HG03095 (cell line): ENCODE results near the gene DCHS1.
"Not testable (repeated sequence)": the region's sequence is repeated elsewhere in the genome, so short reads cannot be mapped to it uniquely, and the experiment has no call there.

Source experiments
- ATAC-seq: cut with Tn5 transposase; IDR thresholded peaks from one replicate; pipeline ENCODE4 v1.9.1; 2021; ENCODE audit warnings: moderate library complexity; ENCODE audit not compliant: unreplicated experiment

Gene DCHS1, protein sequence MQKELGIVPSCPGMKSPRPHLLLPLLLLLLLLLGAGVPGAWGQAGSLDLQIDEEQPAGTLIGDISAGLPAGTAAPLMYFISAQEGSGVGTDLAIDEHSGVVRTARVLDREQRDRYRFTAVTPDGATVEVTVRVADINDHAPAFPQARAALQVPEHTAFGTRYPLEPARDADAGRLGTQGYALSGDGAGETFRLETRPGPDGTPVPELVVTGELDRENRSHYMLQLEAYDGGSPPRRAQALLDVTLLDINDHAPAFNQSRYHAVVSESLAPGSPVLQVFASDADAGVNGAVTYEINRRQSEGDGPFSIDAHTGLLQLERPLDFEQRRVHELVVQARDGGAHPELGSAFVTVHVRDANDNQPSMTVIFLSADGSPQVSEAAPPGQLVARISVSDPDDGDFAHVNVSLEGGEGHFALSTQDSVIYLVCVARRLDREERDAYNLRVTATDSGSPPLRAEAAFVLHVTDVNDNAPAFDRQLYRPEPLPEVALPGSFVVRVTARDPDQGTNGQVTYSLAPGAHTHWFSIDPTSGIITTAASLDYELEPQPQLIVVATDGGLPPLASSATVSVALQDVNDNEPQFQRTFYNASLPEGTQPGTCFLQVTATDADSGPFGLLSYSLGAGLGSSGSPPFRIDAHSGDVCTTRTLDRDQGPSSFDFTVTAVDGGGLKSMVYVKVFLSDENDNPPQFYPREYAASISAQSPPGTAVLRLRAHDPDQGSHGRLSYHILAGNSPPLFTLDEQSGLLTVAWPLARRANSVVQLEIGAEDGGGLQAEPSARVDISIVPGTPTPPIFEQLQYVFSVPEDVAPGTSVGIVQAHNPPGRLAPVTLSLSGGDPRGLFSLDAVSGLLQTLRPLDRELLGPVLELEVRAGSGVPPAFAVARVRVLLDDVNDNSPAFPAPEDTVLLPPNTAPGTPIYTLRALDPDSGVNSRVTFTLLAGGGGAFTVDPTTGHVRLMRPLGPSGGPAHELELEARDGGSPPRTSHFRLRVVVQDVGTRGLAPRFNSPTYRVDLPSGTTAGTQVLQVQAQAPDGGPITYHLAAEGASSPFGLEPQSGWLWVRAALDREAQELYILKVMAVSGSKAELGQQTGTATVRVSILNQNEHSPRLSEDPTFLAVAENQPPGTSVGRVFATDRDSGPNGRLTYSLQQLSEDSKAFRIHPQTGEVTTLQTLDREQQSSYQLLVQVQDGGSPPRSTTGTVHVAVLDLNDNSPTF (N-terminal part only)

GRCh38 chr11:6655790-6656583, at the start of gene DCHS1:
Gene DCHS1, minus strand, starts transcription at chr11:6655809. Its CDS starts 14,196 bp downstream, at chr11:6641613.
- no peak for ATAC-seq

GRCh38 chr11:6703247-6704063, 47.8 kb upstream of the DCHS1 start:
- ATAC-seq = no peak

DNA sequence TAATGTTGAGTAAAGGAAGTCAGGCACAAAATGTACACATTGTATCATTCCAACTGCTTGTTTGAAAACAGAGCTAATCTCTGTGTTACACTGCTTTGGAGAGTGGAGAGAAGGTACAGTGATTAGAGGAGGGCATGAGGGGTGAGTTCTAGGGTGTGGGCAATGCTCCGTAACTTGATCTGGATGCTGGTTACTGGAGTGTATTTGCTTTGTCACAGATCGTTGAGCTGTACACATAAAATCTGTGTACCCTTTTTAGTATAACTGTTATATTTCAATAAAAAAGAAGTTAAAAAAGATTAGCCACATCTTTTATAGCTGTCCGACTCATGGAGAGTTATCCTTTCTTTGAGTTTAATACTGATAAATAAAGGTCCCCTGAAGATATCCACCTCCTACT, 46.3 kb upstream of the DCHS1 start:
- not testable (repeated sequence) for ATAC-seq

DNA sequence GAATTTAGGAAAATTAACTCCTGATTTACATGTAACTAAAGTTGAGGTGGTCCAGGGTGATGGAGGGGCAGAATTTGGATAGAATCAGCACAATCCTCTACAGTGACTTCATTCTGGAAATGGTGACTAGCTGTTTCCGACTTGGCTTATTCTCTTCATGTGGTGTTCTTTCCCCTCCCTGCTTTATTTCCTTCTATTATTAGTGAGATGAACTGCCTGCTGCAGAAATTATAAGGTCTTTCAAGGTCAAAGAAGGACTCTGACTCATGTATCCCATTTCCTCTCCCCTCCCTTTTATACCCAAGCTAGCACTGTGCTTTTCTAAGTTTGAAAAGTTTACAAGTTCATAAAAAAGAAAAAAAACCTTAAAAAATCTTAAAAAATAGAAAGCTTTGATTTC, 39.8 kb upstream of the DCHS1 start:
- no peak for ATAC-seq

DNA sequence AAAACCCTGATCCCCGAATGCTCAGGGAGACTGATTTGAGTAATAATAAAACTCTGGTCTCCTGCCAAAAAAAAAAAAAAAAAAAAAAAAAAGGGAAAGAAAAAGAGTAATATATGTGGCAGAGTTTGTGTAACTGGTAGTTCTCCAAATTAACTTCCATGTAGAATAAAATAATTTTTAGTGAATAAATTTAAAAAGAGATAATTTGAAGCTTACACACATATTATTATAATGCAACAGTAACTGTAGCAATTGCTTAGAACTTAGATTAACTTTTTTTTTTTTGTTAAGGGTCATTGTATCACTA, 38.6 kb upstream of the DCHS1 start:
- no peak for ATAC-seq

- no peak for ATAC-seq
These were observed 38.0 kb upstream of the DCHS1 start for GRCh38 chr11:6693342-6694228.

DNA sequence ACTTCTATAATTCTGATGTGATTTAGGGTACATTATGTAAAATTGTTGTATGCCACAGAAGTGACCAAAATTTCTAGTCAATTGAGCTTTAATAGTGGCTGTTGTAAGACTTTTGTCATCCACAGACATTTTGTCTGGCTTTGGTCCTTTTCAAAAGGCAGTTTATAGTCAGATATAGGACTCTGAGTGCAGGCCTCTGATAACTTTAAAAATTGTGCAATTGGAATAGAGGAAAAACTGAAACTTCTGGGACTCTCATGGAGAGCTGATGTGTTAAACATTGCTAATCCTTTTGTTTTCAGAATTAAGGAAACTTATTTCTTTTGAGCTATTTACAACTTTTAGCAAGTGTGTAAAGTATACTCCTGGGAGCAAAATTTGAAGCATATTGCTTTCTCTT, 36.5 kb upstream of the DCHS1 start:
- no peak for ATAC-seq

- not testable (repeated sequence) for ATAC-seq
These were observed 35.0 kb upstream of the DCHS1 start for GRCh38 chr11:6690431-6691132.

GRCh38 chr11:6687876-6688275, 32.3 kb upstream of the DCHS1 start:
- no peak for ATAC-seq

DNA sequence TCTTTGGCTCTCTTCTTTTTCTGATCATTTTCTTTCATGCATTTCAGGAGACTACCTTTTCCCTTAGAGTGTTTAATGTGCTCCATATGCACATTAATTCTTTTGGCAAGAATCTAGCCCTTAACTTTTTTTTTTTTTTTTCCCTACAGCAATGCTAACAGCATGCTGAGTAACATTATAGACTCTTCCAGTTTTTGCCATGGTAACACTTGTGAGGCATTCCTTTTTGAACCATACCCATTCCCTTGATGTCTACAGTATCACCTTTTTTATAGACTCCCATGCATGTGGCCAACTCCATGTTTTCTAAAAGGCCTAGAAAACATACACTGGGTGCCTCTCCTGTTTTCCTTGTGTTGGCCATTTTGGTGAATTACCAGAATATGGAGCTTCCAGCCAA, 30.4 kb upstream of the DCHS1 start:
- no peak for ATAC-seq

GRCh38 chr11:6684068-6684467, 28.5 kb upstream of the DCHS1 start:
- ATAC-seq = not testable (repeated sequence)

DNA sequence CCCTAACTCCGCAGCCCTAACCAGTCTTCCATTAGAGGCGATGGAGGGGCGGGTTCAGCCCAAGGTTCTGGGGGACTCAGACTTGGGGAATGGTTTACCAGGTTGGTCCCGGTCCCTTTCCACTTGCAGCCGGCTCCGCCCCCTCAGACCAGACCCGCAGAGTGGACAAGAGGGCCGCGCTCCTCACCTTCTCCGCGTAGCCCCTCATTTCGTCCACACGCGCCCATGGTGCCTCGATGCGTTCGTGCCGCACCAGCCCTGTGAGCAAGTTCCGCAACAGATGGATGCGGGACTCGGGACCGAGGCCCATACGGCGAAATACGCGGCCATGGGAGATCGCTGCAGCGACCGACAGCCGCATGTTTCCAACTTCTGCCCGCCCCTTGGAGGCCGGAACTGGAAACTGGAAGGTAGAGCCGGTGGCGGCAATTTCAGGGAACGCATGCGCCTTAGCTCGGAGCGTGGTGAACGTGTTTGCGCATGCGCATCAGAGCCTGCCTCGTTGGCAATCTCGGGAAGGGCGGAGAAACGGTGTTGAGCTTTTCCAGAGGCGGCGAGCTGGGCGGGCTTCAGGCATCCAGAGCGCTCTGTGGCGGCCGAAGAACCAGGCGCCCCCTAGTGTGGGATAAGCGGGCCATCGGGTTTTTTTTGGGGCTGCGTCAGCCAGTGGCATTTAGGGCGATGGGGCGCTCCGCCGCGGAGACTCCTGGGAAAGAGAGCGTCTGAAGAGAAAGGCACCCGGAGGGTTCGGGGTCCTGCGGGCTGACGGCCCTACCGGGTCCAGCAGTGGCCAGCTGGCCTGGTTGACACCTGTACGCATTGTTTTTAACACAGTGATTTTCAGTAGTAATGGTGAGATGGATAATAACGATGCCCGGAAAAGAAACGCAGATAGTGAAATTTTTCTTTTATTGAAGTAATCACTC, 27.6 kb upstream of the DCHS1 start, which contains the start of gene MRPL17:
Gene MRPL17 (minus strand): TSS at position 405 of the 926 bp plus-strand sequence. CDS start 44 bp downstream, at position 361.
- peak; percentile 91 for ATAC-seq

DNA sequence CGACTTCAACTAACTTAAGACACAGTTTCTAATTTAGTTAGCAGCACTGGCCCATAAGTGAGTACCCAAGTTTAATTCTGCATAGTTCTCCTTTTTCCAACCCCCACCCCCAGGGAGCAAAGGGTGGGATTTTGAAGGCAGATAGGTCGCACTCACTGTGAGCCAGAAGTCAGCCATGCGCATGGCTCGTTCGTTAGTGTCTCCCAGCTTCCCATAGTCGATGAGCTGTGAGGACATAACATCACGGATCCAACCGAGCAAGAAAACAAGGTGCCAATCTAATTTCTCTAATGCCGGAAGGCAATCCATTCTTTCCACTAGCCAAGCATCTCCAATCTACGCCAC, 27.0 kb upstream of the DCHS1 start:
- peak; percentile 5 for ATAC-seq

DNA sequence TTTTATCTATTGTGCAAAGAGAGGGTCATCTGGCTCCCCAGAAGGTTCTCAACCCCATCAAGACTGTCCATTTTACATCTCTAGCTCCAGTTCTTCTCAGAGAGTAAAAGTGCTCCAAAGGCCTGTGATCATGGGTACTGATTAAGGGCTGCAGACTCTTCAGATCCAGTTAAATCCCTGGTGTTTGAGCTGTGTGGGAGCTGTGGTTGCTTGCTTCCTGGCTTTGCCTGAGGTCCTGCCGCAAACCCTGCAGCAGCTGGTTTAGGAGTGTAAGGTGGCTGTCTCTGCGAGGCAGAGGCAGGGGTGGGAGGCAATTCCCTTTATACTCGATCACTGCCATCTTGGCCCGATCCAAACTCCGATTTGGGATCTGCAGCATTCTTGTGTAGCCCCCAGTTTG, 26.3 kb upstream of the DCHS1 start:
- ATAC-seq = no peak

DNA sequence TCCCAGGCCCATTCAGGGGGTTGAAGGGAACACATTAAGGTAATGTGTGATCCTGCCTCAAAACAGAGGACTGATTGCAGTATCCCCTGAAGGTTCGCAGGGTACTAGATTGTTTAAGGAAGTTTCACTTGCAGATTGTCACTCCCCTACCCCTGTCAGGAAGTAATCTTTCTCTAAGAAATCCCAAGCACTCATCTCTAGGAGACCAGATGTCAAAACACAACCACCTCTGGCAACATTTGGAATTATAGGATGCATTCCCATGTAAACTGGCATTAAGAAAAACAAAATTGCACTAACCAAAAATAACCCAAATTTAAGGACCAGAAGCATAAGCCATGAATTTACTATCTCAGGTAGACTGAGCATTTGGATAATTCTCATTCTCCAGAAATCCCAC, 25.9 kb upstream of the DCHS1 start:
- no peak for ATAC-seq

DNA sequence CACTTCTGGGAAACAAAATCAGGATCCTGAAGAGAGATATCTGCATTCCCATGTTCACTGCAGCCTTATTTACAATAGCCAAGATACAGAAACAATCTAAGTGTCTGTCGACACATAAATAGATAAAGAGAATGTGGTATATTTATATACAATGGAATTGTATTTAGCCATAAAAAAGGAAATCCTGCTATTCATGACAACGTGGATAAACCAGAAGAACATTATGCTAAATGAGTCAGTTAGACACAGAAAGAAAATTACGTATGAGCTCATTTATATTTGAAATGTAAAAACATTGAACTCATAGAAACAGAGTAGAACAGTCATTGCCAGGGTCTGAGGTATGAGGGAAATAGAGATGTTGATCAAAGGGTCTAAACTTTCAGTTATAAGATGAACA, 21.4 kb upstream of the DCHS1 start:
- no peak for ATAC-seq

DNA sequence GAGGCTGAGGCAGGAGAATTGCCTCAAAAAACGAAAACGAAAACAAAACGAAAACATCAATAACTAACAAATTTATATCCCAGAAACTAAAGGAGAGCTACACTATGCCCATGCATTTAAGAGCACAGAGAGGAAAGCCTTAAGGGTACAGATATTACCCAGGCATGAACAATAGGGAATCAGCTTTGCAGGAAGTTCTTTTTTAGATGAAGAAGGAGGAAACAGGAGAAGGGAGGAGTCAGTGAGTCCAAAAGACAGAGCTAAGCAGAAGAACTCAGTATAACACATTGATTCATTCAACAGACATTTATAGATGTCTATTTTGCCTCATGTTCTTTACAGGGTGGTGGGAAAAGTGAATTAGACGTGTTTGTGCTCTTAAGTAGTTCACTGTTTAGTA, 19.3 kb upstream of the DCHS1 start:
- no peak for ATAC-seq
